Kidney (tissue), 14 donors: ENCODE data around the gene ZCCHC3. TPM values are rescaled to one million over a fixed set of nuclear protein-coding genes. Genes with fewer than 3 reads are reported as not detected.

Experiments
- DNase-seq, 5 donors: peaks; one replicate each; pipeline ENCODE4 v3.0.0-alpha.2; 2013 to 2020
- FAIRE-seq: peaks from 2 replicates; lab custom pipeline; 2012; peaks lifted over from hg19 to GRCh38; lab: Jason Lieb, UNC
- H3K27ac ChIP-seq, 2 donors: one replicate each; pipeline ENCODE4 v1.7.0; 2013; ENCODE audit warnings: low read depth in 2 of 2, low read length in 2 of 2, inconsistent platforms in 1 of 2
- H3K27me3 ChIP-seq: one replicate; pipeline ENCODE4 v1.7.1; 2013; ENCODE audit warnings: low read length, inconsistent platforms; ENCODE audit not compliant: control insufficient read depth, insufficient read depth
- H3K36me3 ChIP-seq, 3 donors: one replicate each; pipeline versions ENCODE4 v1.7.0 to v1.7.1; 2013; ENCODE audit warnings: low read length in 3 of 3, control low read depth in 1 of 3, inconsistent platforms in 1 of 3; ENCODE audit not compliant: insufficient read depth in 3 of 3, control insufficient read depth in 2 of 3
- H3K4me1 ChIP-seq, 3 donors: one replicate each; pipeline versions ENCODE4 v1.7.0 to v1.7.1; 2013; ENCODE audit warnings: low read length in 3 of 3, inconsistent platforms in 1 of 3, low read depth in 1 of 3; ENCODE audit not compliant: control insufficient read depth in 2 of 3, insufficient read depth in 2 of 3
- H3K4me3 ChIP-seq, 3 donors: one replicate each; pipeline versions ENCODE4 v1.7.0 to v1.8.1; 2013; ENCODE audit warnings: low read length in 3 of 3, control low read depth in 1 of 3, inconsistent platforms in 1 of 3
- H3K9ac ChIP-seq, 3 donors: one replicate each; pipeline versions ENCODE4 v1.7.0 to v1.7.1; 2013; ENCODE audit warnings: low read length in 3 of 3, control low read depth in 1 of 3, inconsistent platforms in 1 of 3
- H3K9me3 ChIP-seq, 3 donors: one replicate each; pipeline versions ENCODE4 v1.7.0 to v1.7.1; 2013; ENCODE audit warnings: low read length in 3 of 3, control low read depth in 1 of 3, inconsistent platforms in 1 of 3; ENCODE audit not compliant: control insufficient read depth in 2 of 3, insufficient read depth in 1 of 3
- intact Hi-C: fragments of 100-400 bp; cut with DNase I; formaldehyde crosslinking; loops from one replicate; pipeline ENCODE4 v1.11.1; 2022
- polyA plus RNA-seq: library from polyadenylated mRNA; stranded (reverse); fragments of 350-450 nt; fragmentation: Illumina TruSeq; extraction: RNeasy Lipid Tissue Mini Kit (QIAGEN cat#74804); gene quantifications from one replicate; pipeline ENCODE4 v1.2.3, GENCODE V29; 2014; ENCODE audit warnings: low read depth, low replicate concordance; ENCODE audit not compliant: insufficient read depth
- total RNA-seq: library from RNA; stranded (reverse); fragmentation: NEBNext Ultra II Directional; extraction: Animal tissue kit (Norgen Biotek cat#: 25700); gene quantifications from one replicate; pipeline ENCODE4 v1.2.1, GENCODE V29; 2021
- TF ChIP-seq, protein P1 (sequence below): IDR thresholded peaks from 3 replicates; pipeline ENCODE4 v1.5.1; 2012; ENCODE audit warnings: mild to moderate bottlenecking, moderate library complexity, borderline replicate concordance; ENCODE audit not compliant: insufficient read depth; ENCODE audit errors: extremely low read depth
- donor health status: control.
- donor health status: control.
- donor health status: control.
- donor health status: control.
- donor health status: control.
- donor health status: DM: yes; HTN: yes; CAD: no.
- donor health status: Normal renal cell carcinoma (clear cell type).

Gene ZCCHC3
- total and polyA plus RNA-seq, 2 donors from 2014 or later = 12.8 to 16.4 TPM

DNA sequence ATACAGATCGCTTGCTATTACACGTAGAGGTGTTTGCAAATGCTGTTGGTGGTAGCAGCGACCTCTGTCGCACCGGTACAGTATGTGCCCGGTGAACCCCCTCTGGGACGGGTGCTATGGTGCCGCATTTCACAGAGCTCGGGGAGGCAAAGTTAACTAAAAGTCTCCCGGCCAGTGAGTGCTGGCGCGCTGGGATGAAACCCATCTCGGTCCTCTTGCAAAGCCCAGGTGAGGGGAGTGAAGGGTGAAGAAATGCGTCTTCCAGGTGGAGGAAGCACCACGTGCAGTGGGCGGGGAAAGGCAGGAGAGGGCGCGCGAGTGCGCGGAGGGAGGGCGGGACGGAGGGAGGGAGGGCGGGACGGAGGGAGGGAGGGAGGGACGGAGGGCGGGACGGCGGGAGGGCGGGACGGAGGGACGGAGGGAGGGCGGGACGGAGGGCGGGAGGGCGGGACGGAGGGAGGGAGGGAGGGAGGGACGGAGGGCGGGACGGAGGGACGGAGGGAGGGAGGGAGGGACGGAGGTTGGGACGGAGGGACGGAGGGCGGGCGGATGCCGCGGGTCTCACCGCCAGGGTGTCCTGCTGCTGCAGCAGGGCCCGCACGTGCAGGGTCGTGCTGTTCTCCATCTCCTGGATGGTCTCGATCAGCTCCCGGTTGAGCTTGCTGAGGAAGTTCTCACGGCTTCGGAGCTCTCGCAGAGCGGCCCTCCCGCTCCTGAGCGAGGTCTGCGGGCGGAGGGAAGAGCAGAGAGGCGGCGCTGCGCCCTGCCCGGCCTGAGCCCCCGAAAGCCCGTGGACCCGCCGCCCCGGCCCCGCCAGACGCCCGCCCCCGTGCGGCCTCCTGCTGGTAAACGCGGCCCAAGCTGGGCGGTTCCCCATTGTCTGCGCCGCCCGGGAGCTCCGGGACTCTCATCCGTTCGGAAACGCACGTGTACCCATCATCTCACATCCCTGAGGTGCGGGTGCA lies 18.5 kb upstream of the ZCCHC3 start:
- DNase-seq (peak in 2 of 5 donors; percentile 30 to 76), FAIRE-seq (no peak)
- no peaks in the 10 kb centered on the region for H3K27me3 ChIP-seq
- H3K36me3 ChIP-seq = peaks cover 2 to 27% (median 7%) of the 10 kb centered on the region in 3 donors
- TF ChIP-seq, protein P1, sequence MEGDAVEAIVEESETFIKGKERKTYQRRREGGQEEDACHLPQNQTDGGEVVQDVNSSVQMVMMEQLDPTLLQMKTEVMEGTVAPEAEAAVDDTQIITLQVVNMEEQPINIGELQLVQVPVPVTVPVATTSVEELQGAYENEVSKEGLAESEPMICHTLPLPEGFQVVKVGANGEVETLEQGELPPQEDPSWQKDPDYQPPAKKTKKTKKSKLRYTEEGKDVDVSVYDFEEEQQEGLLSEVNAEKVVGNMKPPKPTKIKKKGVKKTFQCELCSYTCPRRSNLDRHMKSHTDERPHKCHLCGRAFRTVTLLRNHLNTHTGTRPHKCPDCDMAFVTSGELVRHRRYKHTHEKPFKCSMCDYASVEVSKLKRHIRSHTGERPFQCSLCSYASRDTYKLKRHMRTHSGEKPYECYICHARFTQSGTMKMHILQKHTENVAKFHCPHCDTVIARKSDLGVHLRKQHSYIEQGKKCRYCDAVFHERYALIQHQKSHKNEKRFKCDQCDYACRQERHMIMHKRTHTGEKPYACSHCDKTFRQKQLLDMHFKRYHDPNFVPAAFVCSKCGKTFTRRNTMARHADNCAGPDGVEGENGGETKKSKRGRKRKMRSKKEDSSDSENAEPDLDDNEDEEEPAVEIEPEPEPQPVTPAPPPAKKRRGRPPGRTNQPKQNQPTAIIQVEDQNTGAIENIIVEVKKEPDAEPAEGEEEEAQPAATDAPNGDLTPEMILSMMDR = no peak
- no peaks in the 10 kb centered on the region for H3K4me1 ChIP-seq
- no peak overlapping the region for H3K4me3 ChIP-seq
- H3K9ac ChIP-seq = no peak overlapping the region
- no peaks in the 10 kb centered on the region for H3K9me3 ChIP-seq
- no peak overlapping the region for H3K27ac ChIP-seq
- intact Hi-C loops = no loop called here

DNA sequence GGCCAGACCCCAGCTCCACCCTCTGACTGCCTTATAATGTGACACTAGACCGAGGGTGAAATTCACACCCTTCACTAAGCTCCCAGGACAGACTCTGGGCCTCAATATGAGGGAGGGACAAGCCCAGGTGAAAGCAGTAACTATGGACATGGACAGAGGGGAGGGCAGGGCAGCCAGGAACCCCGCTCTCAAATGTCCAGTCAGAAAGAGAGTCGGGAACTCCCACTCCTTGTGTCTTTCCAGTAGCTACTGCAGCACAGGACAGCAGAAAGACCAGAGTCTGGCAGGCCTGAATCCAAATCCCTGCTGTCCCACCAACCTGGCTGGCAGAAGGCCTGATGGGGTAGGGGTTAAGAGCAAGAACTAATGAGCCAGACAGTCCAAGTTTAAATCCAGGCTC lies 13.2 kb upstream of the ZCCHC3 start:
- TF ChIP-seq, protein P1 = no peak
- Histone ChIP-seq H3K9ac (no peak overlapping the region), H3K27me3 (no peaks in the 10 kb centered on the region), H3K36me3 (peaks cover 0 to 5% (median 5%) of the 10 kb centered on the region in 3 donors), H3K9me3 (no peaks in the 10 kb centered on the region), H3K4me3 (no peak overlapping the region), H3K4me1 (no peaks in the 10 kb centered on the region), H3K27ac (no peak overlapping the region)
- intact Hi-C loops = no loop called here
- no peak for FAIRE-seq
- DNase-seq = peak in 3 of 5 donors; percentile 47 to 64 (median 60)

DNA sequence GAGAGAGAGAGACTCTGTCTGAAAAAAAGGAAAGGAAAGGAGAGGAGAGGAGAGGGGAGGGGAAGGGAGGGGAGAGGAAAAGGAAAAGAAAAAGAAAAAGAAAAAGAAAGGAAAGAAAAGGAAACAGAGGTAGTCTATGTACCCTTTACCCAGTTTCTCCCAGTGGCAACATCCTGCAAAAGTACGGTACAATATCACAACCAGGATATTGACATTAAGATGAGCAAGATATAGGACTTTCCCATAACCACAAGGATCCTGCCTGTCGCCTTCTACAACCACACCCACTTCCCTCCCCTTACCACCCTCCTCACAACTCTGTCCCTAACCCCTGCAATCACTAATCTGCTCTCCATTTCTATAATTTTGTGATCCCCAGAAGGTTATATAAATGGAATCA lies 10.9 kb upstream of the ZCCHC3 start:
- DNase-seq (no peak), FAIRE-seq (no peak)
- no peak overlapping the region for H3K27ac ChIP-seq
- no peaks in the 10 kb centered on the region for H3K9me3 ChIP-seq
- TF ChIP-seq, protein P1 = no peak
- H3K36me3 ChIP-seq = peaks cover 0 to 4% (median 3%) of the 10 kb centered on the region in 3 donors
- H3K9ac ChIP-seq = no peak overlapping the region
- H3K27me3 ChIP-seq = no peaks in the 10 kb centered on the region
- H3K4me3 ChIP-seq = no peak overlapping the region
- H3K4me1 ChIP-seq = peaks cover 0 to 11% (median 4%) of the 10 kb centered on the region in 3 donors
- intact Hi-C loops = no loop called here
